Trophoblast cell (in vitro differentiated cells and primary cell): ENCODE results near the gene BZW1.
A peak's percentile ranks its signal among the peaks of the same experiment; 100 is the strongest.

Experiments used
- DNase-seq, 2 donors: peaks; one replicate each; pipeline ENCODE4 v3.0.0-alpha.2; 2016
- H2AFZ ChIP-seq: 2 replicates; pipeline ENCODE4 v1.6.1; 2013; ENCODE audit warnings: low read length, moderate library complexity, mild to moderate bottlenecking; ENCODE audit not compliant: insufficient read depth, poor library complexity
- H2AK5ac ChIP-seq: 2 replicates; pipeline ENCODE4 v1.6.1; 2013; ENCODE audit warnings: mild to moderate bottlenecking, low read length
- H2BK120ac ChIP-seq: 2 replicates; pipeline ENCODE4 v1.6.1; 2013; ENCODE audit warnings: low read length, mild to moderate bottlenecking, moderate library complexity; ENCODE audit not compliant: insufficient read depth, poor library complexity
- H2BK12ac ChIP-seq: 2 replicates; pipeline ENCODE4 v1.6.1; 2013; ENCODE audit warnings: mild to moderate bottlenecking, low read length, moderate library complexity
- H2BK5ac ChIP-seq: 2 replicates; pipeline ENCODE4 v1.6.1; 2013; ENCODE audit warnings: low read length, low read depth, moderate library complexity, mild to moderate bottlenecking; ENCODE audit not compliant: poor library complexity
- H3K14ac ChIP-seq: 2 replicates; pipeline ENCODE4 v1.6.1; 2013; ENCODE audit warnings: mild to moderate bottlenecking, low read length
- H3K18ac ChIP-seq: 2 replicates; pipeline ENCODE4 v1.6.1; 2013; ENCODE audit warnings: mild to moderate bottlenecking, low read length
- H3K23ac ChIP-seq: 2 replicates; pipeline ENCODE4 v1.6.1; 2013; ENCODE audit warnings: low read length
- H3K27ac ChIP-seq: 2 replicates; pipeline ENCODE4 v1.5.1; 2013; ENCODE audit warnings: low read depth, mild to moderate bottlenecking, inconsistent platforms, low read length, moderate library complexity
- H3K27me3 ChIP-seq: 2 replicates; pipeline ENCODE4 v1.6.1; 2013; ENCODE audit warnings: inconsistent platforms, mild to moderate bottlenecking, low read length, moderate library complexity; ENCODE audit not compliant: insufficient read depth
- H3K36me3 ChIP-seq, 2 experiments: 1 replicate in 1 of 2; 2 replicates in 1 of 2; pipeline ENCODE4 v1.6.1; 2013; ENCODE audit warnings: low read length in 2 of 2, mild to moderate bottlenecking in 2 of 2, moderate library complexity in 1 of 2; ENCODE audit not compliant: insufficient read depth in 2 of 2, control insufficient read depth in 1 of 2
- H3K4ac ChIP-seq: 2 replicates; pipeline ENCODE4 v1.6.1; 2013; ENCODE audit warnings: low read depth, mild to moderate bottlenecking, low read length, moderate library complexity
- H3K4me1 ChIP-seq, 2 experiments: 1 replicate in 1 of 2; 2 replicates in 1 of 2; pipeline ENCODE4 v1.6.1; 2013; ENCODE audit warnings: low read length in 2 of 2, mild to moderate bottlenecking in 2 of 2, moderate library complexity in 1 of 2; ENCODE audit not compliant: insufficient read depth in 2 of 2, control insufficient read depth in 1 of 2
- H3K4me2 ChIP-seq: 2 replicates; pipeline ENCODE4 v1.6.1; 2013; ENCODE audit warnings: inconsistent platforms, mild to moderate bottlenecking, low read length, moderate library complexity
- H3K4me3 ChIP-seq: 2 replicates; pipeline ENCODE4 v1.5.1; 2013; ENCODE audit warnings: mild to moderate bottlenecking, low read depth, low read length, inconsistent platforms
- H3K79me1 ChIP-seq: one replicate; pipeline ENCODE4 v1.6.1; 2013; ENCODE audit warnings: low read length
- H3K79me2 ChIP-seq: 2 replicates; pipeline ENCODE4 v1.6.1; 2013; ENCODE audit warnings: low read length, mild to moderate bottlenecking; ENCODE audit not compliant: control insufficient read depth, insufficient read depth, poor library complexity
- H3K9ac ChIP-seq: 2 replicates; pipeline ENCODE4 v1.6.1; 2013; ENCODE audit warnings: mild to moderate bottlenecking, low read length
- H3K9me3 ChIP-seq: 2 replicates; pipeline ENCODE4 v1.6.1; 2013; ENCODE audit warnings: low read depth, mild to moderate bottlenecking, control low read depth, inconsistent platforms, low read length; ENCODE audit not compliant: insufficient read depth
- H4K12ac ChIP-seq: 2 replicates; pipeline ENCODE4 v1.6.1; 2013; ENCODE audit warnings: low read depth, mild to moderate bottlenecking, low read length, moderate library complexity
- H4K8ac ChIP-seq: 2 replicates; pipeline ENCODE4 v1.6.1; 2013; ENCODE audit warnings: low read depth, mild to moderate bottlenecking, low read length, moderate library complexity
- H4K91ac ChIP-seq: one replicate; pipeline ENCODE4 v1.6.1; 2013; ENCODE audit warnings: low read depth, mild to moderate bottlenecking, low read length, moderate library complexity
- WGBS: extraction: QIAGEN DNeasy Blood & Tissue Kit; methylation state at CpG from one replicate; pipeline ENCODE4 v1.1.7; 2013; ENCODE audit warnings: missing lambda C conversion rate; ENCODE audit not compliant: insufficient read length, insufficient coverage; ENCODE audit errors: extremely low coverage; 5-methylcytosine and 5-hydroxymethylcytosine counted together

The BZW1 gene

DNA sequence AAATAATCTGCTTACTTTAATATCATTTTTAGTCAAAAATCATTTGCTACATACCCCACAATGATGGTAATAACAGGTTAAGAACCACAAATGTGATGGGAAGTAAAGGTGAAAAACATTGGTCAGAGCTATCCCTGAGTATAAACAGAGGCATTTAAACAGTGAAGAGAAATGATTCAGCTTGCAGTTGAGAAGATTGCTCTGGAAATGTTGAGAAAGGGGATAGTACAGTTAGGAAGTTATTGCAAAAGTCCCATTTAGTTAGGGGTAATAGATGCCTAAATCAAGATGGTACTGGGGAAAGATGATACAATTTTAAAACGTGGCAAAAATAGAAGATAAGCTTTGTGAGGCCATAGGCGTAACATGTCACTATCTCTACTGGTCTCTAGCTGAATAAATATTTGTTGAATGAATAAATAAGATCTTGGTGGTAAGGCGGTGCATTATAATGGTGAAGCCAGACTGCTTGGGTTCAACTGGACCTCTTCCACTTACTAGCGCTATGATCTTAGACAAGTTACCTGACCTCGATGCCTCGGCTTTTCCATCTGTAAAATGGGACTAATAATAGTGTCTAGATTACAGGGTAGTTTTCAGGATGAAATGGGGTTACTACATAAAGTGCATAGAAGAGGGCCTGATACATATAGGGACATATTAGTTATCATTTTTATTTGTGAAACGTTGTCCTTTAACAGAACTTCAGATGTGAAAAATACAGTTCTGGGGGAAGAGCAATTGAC lies 2.0 kb upstream of the BZW1 start:
- Histone ChIP-seq H3K23ac (no peak overlapping the region), H2BK120ac (no peak overlapping the region), H3K4me1 (peaks cover 3 to 4% of the 10 kb centered on the region in 2 experiments), H4K91ac (no peak overlapping the region), H3K9ac (no peak overlapping the region), H3K4me3 (no peak overlapping the region), H3K36me3 (peaks cover 0 to 6% of the 10 kb centered on the region in 2 experiments), H3K4ac (no peak overlapping the region), H4K8ac (no peak overlapping the region), H3K4me2 (no peak overlapping the region), H3K27ac (no peak overlapping the region), H4K12ac (no peak overlapping the region), H2AFZ (no peak overlapping the region), H3K79me2 (peaks cover 11% of the 10 kb centered on the region), H3K14ac (no peak overlapping the region), H3K79me1 (peaks cover 10% of the 10 kb centered on the region), H2BK12ac (no peak overlapping the region), H3K18ac (no peak overlapping the region), H3K27me3 (no peaks in the 10 kb centered on the region), H3K9me3 (no peaks in the 10 kb centered on the region), H2AK5ac (no peak overlapping the region), H2BK5ac (no peak overlapping the region)
- no CpG with 5 or more reads among the region's 7 CpGs for WGBS
- DNase-seq: no peak

DNA sequence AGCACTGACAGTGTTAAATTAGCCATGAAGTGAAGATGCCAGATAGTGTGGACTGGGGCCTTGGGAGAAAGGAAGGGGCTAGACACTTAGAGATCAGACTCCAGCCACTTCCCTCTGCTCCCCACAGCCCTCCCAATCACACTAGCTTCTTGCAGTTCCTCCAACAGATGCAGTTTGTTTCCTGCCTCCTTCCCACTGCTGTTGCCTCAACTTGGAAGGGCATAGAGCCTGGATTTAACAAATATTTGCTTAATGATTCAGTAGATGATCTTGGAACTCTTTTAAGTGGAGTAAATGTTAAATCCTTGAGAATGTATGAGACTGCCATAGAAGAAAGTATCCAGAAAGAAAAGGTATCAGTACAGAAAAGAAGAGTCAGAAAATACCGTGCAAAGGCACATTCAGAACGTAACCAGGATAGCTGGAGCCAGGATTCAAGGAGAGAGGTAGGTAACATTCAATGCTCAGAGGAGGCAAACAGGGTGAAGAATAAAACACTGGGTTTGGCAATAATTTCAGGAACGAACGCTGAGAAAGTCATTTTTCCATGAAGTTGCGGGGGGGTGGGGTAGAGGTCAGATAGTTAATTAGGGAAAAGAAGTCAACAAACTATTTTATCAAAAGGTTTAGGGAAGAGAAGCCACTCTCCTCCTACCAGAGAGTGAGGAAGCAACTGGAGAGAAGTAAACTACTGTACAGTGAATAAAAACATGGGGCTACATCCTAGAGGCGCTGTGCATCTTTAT lies 1.3 kb upstream of the BZW1 start:
- Histone ChIP-seq H3K4ac (no peak overlapping the region), H2AFZ (no peak overlapping the region), H2AK5ac (no peak overlapping the region), H3K27me3 (no peaks in the 10 kb centered on the region), H3K4me1 (peaks cover 3 to 4% of the 10 kb centered on the region in 2 experiments), H4K12ac (no peak overlapping the region), H2BK5ac (no peak overlapping the region), H3K79me1 (peaks cover 10% of the 10 kb centered on the region), H3K9ac (no peak overlapping the region), H3K14ac (no peak overlapping the region), H2BK12ac (no peak overlapping the region), H3K23ac (no peak overlapping the region), H3K36me3 (peaks cover 0 to 11% of the 10 kb centered on the region in 2 experiments), H3K27ac (no peak overlapping the region), H3K4me3 (no peak overlapping the region), H3K9me3 (no peaks in the 10 kb centered on the region), H2BK120ac (no peak overlapping the region), H4K8ac (peak overlapping the region; percentile 71), H4K91ac (no peak overlapping the region), H3K18ac (no peak overlapping the region), H3K79me2 (peaks cover 11% of the 10 kb centered on the region), H3K4me2 (peak overlapping the region; percentile 66)
- no peak for DNase-seq
- WGBS: no CpG with 5 or more reads among the region's 6 CpGs

DNA sequence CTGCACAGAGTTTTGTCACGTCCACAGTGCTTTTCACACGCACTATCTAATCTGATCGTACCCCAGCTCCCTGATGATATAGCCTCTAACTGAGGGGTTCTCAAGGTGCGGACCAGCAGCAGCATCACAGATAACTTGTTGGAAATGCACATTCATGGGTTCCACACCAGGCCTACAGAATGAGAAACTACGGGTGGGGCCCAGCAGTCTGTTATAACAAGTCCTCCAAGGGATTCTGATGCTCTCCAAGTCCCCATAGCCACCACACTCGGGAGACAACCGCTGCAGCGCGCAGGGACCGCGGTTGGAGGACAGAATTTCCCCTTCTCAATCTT lies 745 bp upstream of the BZW1 start:
- H3K9ac ChIP-seq: peak overlapping the region; percentile 66
- H3K23ac ChIP-seq: no peak overlapping the region
- no peaks in the 10 kb centered on the region for H3K27me3 ChIP-seq
- peak overlapping the region; percentile 38 for H2AFZ ChIP-seq
- no peak overlapping the region for H2AK5ac ChIP-seq
- H2BK5ac ChIP-seq: peak overlapping the region; percentile 58
- H3K79me1 ChIP-seq: peaks cover 10% of the 10 kb centered on the region
- H4K8ac ChIP-seq: peak overlapping the region; percentile 71
- peaks cover 0 to 13% of the 10 kb centered on the region in 2 experiments for H3K36me3 ChIP-seq
- peak overlapping the region; percentile 66 for H3K4me2 ChIP-seq
- peaks cover 11% of the 10 kb centered on the region for H3K79me2 ChIP-seq
- H3K18ac ChIP-seq: no peak overlapping the region
- DNase-seq: no peak
- peaks cover 3 to 4% of the 10 kb centered on the region in 2 experiments for H3K4me1 ChIP-seq
- peak overlapping the region; percentile 16 for H4K91ac ChIP-seq
- no peaks in the 10 kb centered on the region for H3K9me3 ChIP-seq
- H2BK120ac ChIP-seq: peak overlapping the region; percentile 8
- peak overlapping the region; percentile 8 for H3K14ac ChIP-seq
- no peak overlapping the region for H3K27ac ChIP-seq
- H3K4ac ChIP-seq: no peak overlapping the region
- H4K12ac ChIP-seq: peak overlapping the region; percentile 29
- WGBS: no CpG with 5 or more reads among the region's 11 CpGs
- peak overlapping the region; percentile 25 for H2BK12ac ChIP-seq
- H3K4me3 ChIP-seq: peak overlapping the region; percentile 53

DNA sequence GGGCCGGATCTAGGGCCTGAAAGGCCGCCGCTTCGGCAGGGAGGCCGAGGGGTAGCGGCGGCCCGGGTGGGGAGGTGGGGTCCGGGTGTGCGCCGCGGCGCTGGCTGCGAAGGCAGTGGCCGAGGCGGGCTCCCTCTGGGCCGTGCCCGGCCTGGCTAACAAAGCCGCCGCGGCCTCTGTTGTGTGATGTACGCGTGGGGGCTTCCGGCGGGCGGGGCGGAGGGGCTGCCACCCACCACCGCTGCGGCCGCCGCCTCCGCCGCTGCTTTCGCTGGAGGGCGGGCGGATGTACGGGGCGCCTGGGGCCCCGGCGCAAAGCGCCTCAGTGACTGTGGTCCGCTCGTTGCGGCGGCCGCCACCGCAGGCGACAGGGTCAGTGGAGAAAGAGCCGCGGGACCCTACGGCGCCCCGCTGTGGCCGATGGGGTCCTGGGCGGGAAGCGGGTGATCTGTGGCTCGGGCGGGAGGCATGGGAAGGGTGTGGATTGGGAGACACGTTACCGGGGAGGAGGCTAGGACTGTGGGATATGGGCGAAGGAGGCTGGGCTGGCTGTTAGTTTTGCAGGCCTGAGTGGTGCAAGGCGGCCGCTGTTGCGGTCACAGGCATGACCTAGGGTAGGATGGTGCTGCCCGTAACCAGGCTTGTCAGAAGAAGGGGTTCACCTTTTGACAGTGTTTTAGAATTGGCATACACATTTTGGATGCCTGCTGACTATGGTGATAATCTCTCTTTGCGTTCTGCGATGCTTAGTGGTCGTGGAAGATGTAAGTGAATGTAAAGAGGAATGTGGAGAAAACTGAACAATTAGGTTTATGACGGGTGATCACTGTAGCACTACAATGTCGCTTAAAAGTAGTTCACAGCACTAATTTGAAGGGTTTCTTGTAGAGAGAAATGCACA lies 662 bp downstream of the BZW1 start:
- H4K12ac ChIP-seq: peak overlapping the region; percentile 82
- peaks cover 10% of the 10 kb centered on the region for H3K79me1 ChIP-seq
- H4K91ac ChIP-seq: peak overlapping the region; percentile 86
- H3K27me3 ChIP-seq: no peaks in the 10 kb centered on the region
- peak overlapping the region; percentile 93 for H3K4ac ChIP-seq
- peak overlapping the region; percentile 70 for H2BK5ac ChIP-seq
- peak overlapping the region; percentile 90 for H3K9ac ChIP-seq
- H2AK5ac ChIP-seq: peak overlapping the region; percentile 58
- peak overlapping the region; percentile 70 for H3K4me2 ChIP-seq
- peak; percentile 67 to 79 for DNase-seq
- peaks cover 4 to 21% of the 10 kb centered on the region in 2 experiments for H3K36me3 ChIP-seq
- peak overlapping the region; percentile 90 for H3K14ac ChIP-seq
- no peak overlapping the region for H2BK12ac ChIP-seq
- peak overlapping the region; percentile 99 for H3K4me3 ChIP-seq
- H3K79me2 ChIP-seq: peaks cover 11% of the 10 kb centered on the region
- no peak overlapping the region for H3K23ac ChIP-seq
- H4K8ac ChIP-seq: peak overlapping the region; percentile 85
- H3K4me1 ChIP-seq: peaks cover 3 to 4% of the 10 kb centered on the region in 2 experiments
- peak overlapping the region; percentile 75 for H2BK120ac ChIP-seq
- no CpG with 5 or more reads among the region's 70 CpGs for WGBS
- H3K18ac ChIP-seq: peak overlapping the region; percentile 79
- H3K9me3 ChIP-seq: no peaks in the 10 kb centered on the region
- H3K27ac ChIP-seq: peak overlapping the region; percentile 80
- H2AFZ ChIP-seq: peak overlapping the region; percentile 87
